SKM-1 (cell line): ENCODE results near the gene PRKRIP1.
A peak's percentile ranks its signal among the peaks of the same experiment; 100 is the strongest.
"Not testable (repeated sequence)": the region's sequence is repeated elsewhere in the genome, so short reads cannot be mapped to it uniquely, and the experiment has no call there.

Experiments used
- DNase-seq: peaks from one replicate; lab custom pipeline; 2025; ENCODE audit not compliant: unreplicated experiment; lab: John Stamatoyannopoulos, UW

PRKRIP1 gene

GRCh38 chr7:102429141-102429899, 33.2 kb downstream of the PRKRIP1 start:
- DNase-seq = no peak

- DNase-seq = no peak
Measured at GRCh38 chr7:102431617-102432298, 35.6 kb downstream of the PRKRIP1 start.

GRCh38 chr7:102432442-102433218, 36.5 kb downstream of the PRKRIP1 start:
- no peak for DNase-seq

GRCh38 chr7:102433219-102434038, 37.3 kb downstream of the PRKRIP1 start, which contains the start of gene ORAI2:
Gene ORAI2 (plus strand): TSS chr7:102433575. CDS start chr7:102438957, 5,382 bp downstream.
- peak; percentile 40 for DNase-seq

GRCh38 chr7:102434039-102434486, 37.9 kb downstream of the PRKRIP1 start:
- DNase-seq = no peak

GRCh38 chr7:102436118-102436517, 40.0 kb downstream of the PRKRIP1 start:
- no peak for DNase-seq

GRCh38 chr7:102439963-102440795, 44.0 kb downstream of the PRKRIP1 start:
- DNase-seq = no peak

GRCh38 chr7:102444961-102445673, 49.0 kb downstream of the PRKRIP1 start:
- no peak for DNase-seq

GRCh38 chr7:102445674-102446071, 49.5 kb downstream of the PRKRIP1 start:
- no peak for DNase-seq

GRCh38 chr7:102446387-102447156, 50.4 kb downstream of the PRKRIP1 start:
- no peak for DNase-seq

- no peak for DNase-seq
Measured at GRCh38 chr7:102447311-102447710, 51.1 kb downstream of the PRKRIP1 start.

GRCh38 chr7:102449136-102449535, 53.0 kb downstream of the PRKRIP1 start:
- no peak for DNase-seq

GRCh38 chr7:102450242-102450641, 54.1 kb downstream of the PRKRIP1 start:
- DNase-seq = no peak

- no peak for DNase-seq
Measured at GRCh38 chr7:102451371-102452054, 55.4 kb downstream of the PRKRIP1 start.

- DNase-seq = no peak
Measured at GRCh38 chr7:102452451-102452850, 56.3 kb downstream of the PRKRIP1 start.

- DNase-seq = no peak
Measured at GRCh38 chr7:102453319-102453718, 57.2 kb downstream of the PRKRIP1 start.

GRCh38 chr7:102454468-102454867, 58.3 kb downstream of the PRKRIP1 start:
- no peak for DNase-seq

GRCh38 chr7:102454932-102455331, 58.8 kb downstream of the PRKRIP1 start:
- not testable (repeated sequence) for DNase-seq
